HepG2 (cell line): Measurements from ENCODE around the gene UQCRC2. TPM values are rescaled to one million over a fixed set of nuclear protein-coding genes. Genes with fewer than 3 reads are reported as not detected.

ENCODE experiments used
- AHR ChIP-seq: IDR thresholded peaks from 2 replicates; pipeline ENCODE4 v1.6.1; 2018; ENCODE audit warnings: missing genetic modification reagents, missing compliant biosample characterization
- FOXK2 ChIP-seq: fragments of 450-650 bp; IDR thresholded peaks from 2 replicates; pipeline ENCODE4 v1.6.1; 2016
- FOXO1 ChIP-seq: sonication (generic); formaldehyde crosslinking; IDR thresholded peaks from 2 replicates; pipeline ENCODE4 v1.4.0; 2020; ENCODE audit warnings: missing genetic modification reagents
- NFE2L2 ChIP-seq: fragments of 150-350 bp; IDR thresholded peaks from 2 replicates; pipeline ENCODE4 v1.6.1; 2014; ENCODE audit warnings: low read length
- NR2F6 ChIP-seq, 2 experiments: IDR thresholded peaks; 2 replicates each; pipeline ENCODE4 v1.6.1; 2016; ENCODE audit warnings: antibody characterized with exemption in 1 of 2, mild to moderate bottlenecking in 1 of 2
- PITX1 ChIP-seq: sonication (generic); formaldehyde crosslinking; IDR thresholded peaks from 2 replicates; pipeline ENCODE4 v1.5.1; 2020; ENCODE audit warnings: mild to moderate bottlenecking, missing genetic modification reagents
- PTBP1 ChIP-seq: fragments of 200-400 bp; formaldehyde crosslinking; IDR thresholded peaks from 2 replicates; pipeline ENCODE4 v1.6.1; 2018; ENCODE audit warnings: low read length, low read depth; ENCODE audit not compliant: poor library complexity, severe bottlenecking
- SIN3A ChIP-seq: IDR thresholded peaks from 2 replicates; pipeline ENCODE4 v1.6.1; 2011; ENCODE audit warnings: low read depth, mild to moderate bottlenecking, control low read depth, low read length, borderline replicate concordance
- SMAD3 ChIP-seq: sonication (generic); formaldehyde crosslinking; IDR thresholded peaks from 2 replicates; pipeline ENCODE4 v1.4.0; 2020; ENCODE audit warnings: missing genetic modification reagents
- SMARCC2 ChIP-seq: fragments of 450-650 bp; IDR thresholded peaks from 2 replicates; pipeline ENCODE4 v1.6.1; 2017; ENCODE audit warnings: antibody characterized with exemption, mild to moderate bottlenecking
- TCF7L2 ChIP-seq: IDR thresholded peaks from 2 replicates; pipeline ENCODE4 v1.6.1; 2011; ENCODE audit warnings: mild to moderate bottlenecking, low read depth, low read length, moderate library complexity
- YEATS4 ChIP-seq: sonication (generic); formaldehyde crosslinking; IDR thresholded peaks from 2 replicates; pipeline ENCODE4 v1.4.0; 2020; ENCODE audit warnings: missing genetic modification reagents, borderline replicate concordance
- ZBTB21 ChIP-seq: sonication (generic); formaldehyde crosslinking; IDR thresholded peaks from 2 replicates; pipeline ENCODE4 v1.4.0; 2020; ENCODE audit warnings: missing genetic modification reagents
- ZFY ChIP-seq: sonication (generic); formaldehyde crosslinking; IDR thresholded peaks from 2 replicates; pipeline ENCODE4 v1.4.0; 2020; ENCODE audit warnings: missing genetic modification reagents
- ZKSCAN8 ChIP-seq: IDR thresholded peaks from 2 replicates; pipeline ENCODE4 v1.6.1; 2016; ENCODE audit warnings: borderline replicate concordance, missing genetic modification reagents, missing compliant biosample characterization
- ZNF160 ChIP-seq: sonication (generic); formaldehyde crosslinking; IDR thresholded peaks from 2 replicates; pipeline ENCODE4 v1.8.0; 2022; ENCODE audit warnings: mild to moderate bottlenecking, inconsistent platforms, missing genetic modification reagents
- ZNF234 ChIP-seq: sonication (generic); formaldehyde crosslinking; conservative IDR thresholded peaks from 2 replicates; pipeline ENCODE4 v1.5.1; 2020; ENCODE audit warnings: mild to moderate bottlenecking, missing genetic modification reagents
- polyA plus RNA-seq, 8 experiments: library from polyadenylated mRNA; depleted of rRNA in 3 of 8; stranded (reverse) in 7 of 8; unstranded in 1 of 8; fragments of >200 nt; fragmentation: Illumina TruSeq in 4 of 8; extraction: Trizol in 4 of 8; gene quantifications; 2 replicates each; pipeline versions ENCODE4 v1.2.1 to v1.2.3, GENCODE V29; 2011 to 2016; ENCODE audit warnings: low read depth in 4 of 8, missing spikeins in 1 of 8, mixed read lengths in 1 of 8; ENCODE audit not compliant: insufficient read depth in 1 of 8
- total RNA-seq, 5 experiments: library from RNA; depleted of rRNA; stranded (reverse); fragments of >200 nt; fragmentation: Illumina TruSeq; extraction: Trizol; gene quantifications; 2 replicates each; pipeline ENCODE4 v1.2.3, GENCODE V29; 2016; ENCODE audit warnings: low read depth in 1 of 5
- TF ChIP-seq, protein P1 (sequence below), 2 experiments: fragments of 450-650 bp in 1 of 2; sonication (generic) in 1 of 2; formaldehyde crosslinking in 1 of 2; IDR thresholded peaks; 2 replicates each; pipeline versions ENCODE4 v1.6.1 to v1.8.0; 2016 to 2022; ENCODE audit warnings: antibody characterized with exemption in 1 of 2, mild to moderate bottlenecking in 1 of 2, missing genetic modification reagents in 1 of 2
- TF ChIP-seq, protein P2 (sequence below): IDR thresholded peaks from 2 replicates; pipeline ENCODE4 v1.6.1; 2012; ENCODE audit warnings: low read length, improper control_type of control experiment

Gene UQCRC2
- total and polyA plus RNA-seq, 2 of the 13 experiments (the other 11 are each of a cell fraction or from before 2014, with no cell fraction given): 442 to 536 TPM

GRCh38 chr16:22007509-22008214 is 54.5 kb downstream of the UQCRC2 start, which contains the start of gene MOSMO (continued):
- TF ChIP-seq, protein P1, sequence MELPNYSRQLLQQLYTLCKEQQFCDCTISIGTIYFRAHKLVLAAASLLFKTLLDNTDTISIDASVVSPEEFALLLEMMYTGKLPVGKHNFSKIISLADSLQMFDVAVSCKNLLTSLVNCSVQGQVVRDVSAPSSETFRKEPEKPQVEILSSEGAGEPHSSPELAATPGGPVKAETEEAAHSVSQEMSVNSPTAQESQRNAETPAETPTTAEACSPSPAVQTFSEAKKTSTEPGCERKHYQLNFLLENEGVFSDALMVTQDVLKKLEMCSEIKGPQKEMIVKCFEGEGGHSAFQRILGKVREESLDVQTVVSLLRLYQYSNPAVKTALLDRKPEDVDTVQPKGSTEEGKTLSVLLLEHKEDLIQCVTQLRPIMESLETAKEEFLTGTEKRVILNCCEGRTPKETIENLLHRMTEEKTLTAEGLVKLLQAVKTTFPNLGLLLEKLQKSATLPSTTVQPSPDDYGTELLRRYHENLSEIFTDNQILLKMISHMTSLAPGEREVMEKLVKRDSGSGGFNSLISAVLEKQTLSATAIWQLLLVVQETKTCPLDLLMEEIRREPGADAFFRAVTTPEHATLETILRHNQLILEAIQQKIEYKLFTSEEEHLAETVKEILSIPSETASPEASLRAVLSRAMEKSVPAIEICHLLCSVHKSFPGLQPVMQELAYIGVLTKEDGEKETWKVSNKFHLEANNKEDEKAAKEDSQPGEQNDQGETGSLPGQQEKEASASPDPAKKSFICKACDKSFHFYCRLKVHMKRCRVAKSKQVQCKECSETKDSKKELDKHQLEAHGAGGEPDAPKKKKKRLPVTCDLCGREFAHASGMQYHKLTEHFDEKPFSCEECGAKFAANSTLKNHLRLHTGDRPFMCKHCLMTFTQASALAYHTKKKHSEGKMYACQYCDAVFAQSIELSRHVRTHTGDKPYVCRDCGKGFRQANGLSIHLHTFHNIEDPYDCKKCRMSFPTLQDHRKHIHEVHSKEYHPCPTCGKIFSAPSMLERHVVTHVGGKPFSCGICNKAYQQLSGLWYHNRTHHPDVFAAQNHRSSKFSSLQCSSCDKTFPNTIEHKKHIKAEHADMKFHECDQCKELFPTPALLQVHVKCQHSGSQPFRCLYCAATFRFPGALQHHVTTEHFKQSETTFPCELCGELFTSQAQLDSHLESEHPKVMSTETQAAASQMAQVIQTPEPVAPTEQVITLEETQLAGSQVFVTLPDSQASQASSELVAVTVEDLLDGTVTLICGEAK (IDR thresholded peaks at IDR 0.05): no peak
- TF ChIP-seq, protein P1 (CRISPR knock-in tag; IDR thresholded peaks at IDR 0.05): peak; percentile 23; the same call in 1 of the 2 replicates
- TF ChIP-seq FOXO1 (CRISPR knock-in tag) (0 out of 2 replicates have a peak, but pooled peaks have one; percentile 6), ZNF234 (no peak), ZFY (peak; percentile 95), SIN3A (peak; percentile 21), SMARCC2 (no peak), ZBTB21 (CRISPR knock-in tag) (no peak), YEATS4 (CRISPR knock-in tag) (no peak; the same call in 1 of the 2 replicates), PTBP1 (peak; percentile 96), TCF7L2 (no peak), NR2F6 (IDR thresholded peaks at IDR 0.05) (no peak), NR2F6 (CRISPR knock-in tag; IDR thresholded peaks at IDR 0.05) (no peak), ZKSCAN8 (CRISPR knock-in tag) (no peak), FOXK2 (no peak), SMAD3 (CRISPR knock-in tag) (peak; percentile 71; the same call in 1 of the 2 replicates), AHR (CRISPR knock-in tag) (no peak), NFE2L2 (no peak), PITX1 (CRISPR knock-in tag) (peak; percentile 32; the same call in 1 of the 2 replicates), ZNF160 (CRISPR knock-in tag) (peak; percentile 81; the same call in 1 of the 2 replicates)
- TF ChIP-seq, protein P2, sequence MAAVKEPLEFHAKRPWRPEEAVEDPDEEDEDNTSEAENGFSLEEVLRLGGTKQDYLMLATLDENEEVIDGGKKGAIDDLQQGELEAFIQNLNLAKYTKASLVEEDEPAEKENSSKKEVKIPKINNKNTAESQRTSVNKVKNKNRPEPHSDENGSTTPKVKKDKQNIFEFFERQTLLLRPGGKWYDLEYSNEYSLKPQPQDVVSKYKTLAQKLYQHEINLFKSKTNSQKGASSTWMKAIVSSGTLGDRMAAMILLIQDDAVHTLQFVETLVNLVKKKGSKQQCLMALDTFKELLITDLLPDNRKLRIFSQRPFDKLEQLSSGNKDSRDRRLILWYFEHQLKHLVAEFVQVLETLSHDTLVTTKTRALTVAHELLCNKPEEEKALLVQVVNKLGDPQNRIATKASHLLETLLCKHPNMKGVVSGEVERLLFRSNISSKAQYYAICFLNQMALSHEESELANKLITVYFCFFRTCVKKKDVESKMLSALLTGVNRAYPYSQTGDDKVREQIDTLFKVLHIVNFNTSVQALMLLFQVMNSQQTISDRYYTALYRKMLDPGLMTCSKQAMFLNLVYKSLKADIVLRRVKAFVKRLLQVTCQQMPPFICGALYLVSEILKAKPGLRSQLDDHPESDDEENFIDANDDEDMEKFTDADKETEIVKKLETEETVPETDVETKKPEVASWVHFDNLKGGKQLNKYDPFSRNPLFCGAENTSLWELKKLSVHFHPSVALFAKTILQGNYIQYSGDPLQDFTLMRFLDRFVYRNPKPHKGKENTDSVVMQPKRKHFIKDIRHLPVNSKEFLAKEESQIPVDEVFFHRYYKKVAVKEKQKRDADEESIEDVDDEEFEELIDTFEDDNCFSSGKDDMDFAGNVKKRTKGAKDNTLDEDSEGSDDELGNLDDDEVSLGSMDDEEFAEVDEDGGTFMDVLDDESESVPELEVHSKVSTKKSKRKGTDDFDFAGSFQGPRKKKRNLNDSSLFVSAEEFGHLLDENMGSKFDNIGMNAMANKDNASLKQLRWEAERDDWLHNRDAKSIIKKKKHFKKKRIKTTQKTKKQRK: no peak
